Nephron progenitor cell (in vitro differentiated cells): ENCODE measurements around the gene MXI1.

Source experiments
- DNase-seq: peaks from one replicate; pipeline ENCODE4 v3.0.0; 2021
- H3K27ac Mint-ChIP-seq: 2 replicates; pipeline ENCODE4 v1.8.0; 2021; ENCODE audit warnings: mild to moderate bottlenecking, moderate library complexity, mixed read lengths
- H3K27me3 Mint-ChIP-seq: 2 replicates; pipeline ENCODE4 v1.8.0; 2021; ENCODE audit warnings: mild to moderate bottlenecking, low read depth, mixed read lengths; ENCODE audit not compliant: poor library complexity
- H3K36me3 Mint-ChIP-seq: 2 replicates; pipeline ENCODE4 v1.8.0; 2021; ENCODE audit warnings: low read depth, mixed read lengths
- H3K4me1 Mint-ChIP-seq: 2 replicates; pipeline ENCODE4 v1.8.0; 2021; ENCODE audit warnings: mixed read lengths
- H3K4me3 Mint-ChIP-seq: 2 replicates; pipeline ENCODE4 v1.8.0; 2021; ENCODE audit warnings: mild to moderate bottlenecking, moderate library complexity, mixed read lengths
- H3K9me3 Mint-ChIP-seq: 2 replicates; pipeline ENCODE4 v1.8.0; 2021; ENCODE audit warnings: mild to moderate bottlenecking, moderate library complexity, mixed read lengths
- TF ChIP-seq, protein P1 (sequence below): fragments of 200-600 bp; sonication (generic); IDR thresholded peaks from 2 replicates; pipeline ENCODE4 v1.5.0; 2021; ENCODE audit warnings: antibody characterized with exemption

MXI1 gene

DNA sequence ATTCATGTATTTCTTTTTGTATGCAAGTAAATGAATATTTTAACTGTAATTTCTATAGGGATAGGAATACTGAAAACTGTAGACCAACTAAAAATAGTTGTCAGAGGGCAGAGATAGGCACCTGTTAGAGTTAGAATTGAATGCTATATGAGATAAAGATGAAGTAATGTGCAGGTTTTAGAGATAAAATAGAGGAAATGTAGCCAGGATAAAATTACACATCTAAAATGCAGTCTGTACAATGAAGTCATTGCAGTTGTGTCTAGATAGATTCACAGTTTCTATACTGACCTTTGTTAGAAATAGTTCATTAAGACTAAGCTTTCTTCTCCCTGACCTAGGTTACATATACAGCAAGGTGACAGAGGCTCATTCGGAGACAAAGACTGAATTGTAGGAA, 51.1 kb downstream of the MXI1 start:
- no peaks in the 10 kb centered on the region for H3K27me3 Mint-ChIP-seq
- H3K4me1 Mint-ChIP-seq, result no peaks in the 10 kb centered on the region
- H3K4me3 Mint-ChIP-seq, result no peak overlapping the region
- H3K27ac Mint-ChIP-seq, result no peak overlapping the region
- TF ChIP-seq, protein P1, sequence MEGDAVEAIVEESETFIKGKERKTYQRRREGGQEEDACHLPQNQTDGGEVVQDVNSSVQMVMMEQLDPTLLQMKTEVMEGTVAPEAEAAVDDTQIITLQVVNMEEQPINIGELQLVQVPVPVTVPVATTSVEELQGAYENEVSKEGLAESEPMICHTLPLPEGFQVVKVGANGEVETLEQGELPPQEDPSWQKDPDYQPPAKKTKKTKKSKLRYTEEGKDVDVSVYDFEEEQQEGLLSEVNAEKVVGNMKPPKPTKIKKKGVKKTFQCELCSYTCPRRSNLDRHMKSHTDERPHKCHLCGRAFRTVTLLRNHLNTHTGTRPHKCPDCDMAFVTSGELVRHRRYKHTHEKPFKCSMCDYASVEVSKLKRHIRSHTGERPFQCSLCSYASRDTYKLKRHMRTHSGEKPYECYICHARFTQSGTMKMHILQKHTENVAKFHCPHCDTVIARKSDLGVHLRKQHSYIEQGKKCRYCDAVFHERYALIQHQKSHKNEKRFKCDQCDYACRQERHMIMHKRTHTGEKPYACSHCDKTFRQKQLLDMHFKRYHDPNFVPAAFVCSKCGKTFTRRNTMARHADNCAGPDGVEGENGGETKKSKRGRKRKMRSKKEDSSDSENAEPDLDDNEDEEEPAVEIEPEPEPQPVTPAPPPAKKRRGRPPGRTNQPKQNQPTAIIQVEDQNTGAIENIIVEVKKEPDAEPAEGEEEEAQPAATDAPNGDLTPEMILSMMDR, result no peak
- H3K36me3 Mint-ChIP-seq, result peaks cover 41% of the 10 kb centered on the region
- DNase-seq, result no peak
- H3K9me3 Mint-ChIP-seq, result peaks cover 16% of the 10 kb centered on the region

DNA sequence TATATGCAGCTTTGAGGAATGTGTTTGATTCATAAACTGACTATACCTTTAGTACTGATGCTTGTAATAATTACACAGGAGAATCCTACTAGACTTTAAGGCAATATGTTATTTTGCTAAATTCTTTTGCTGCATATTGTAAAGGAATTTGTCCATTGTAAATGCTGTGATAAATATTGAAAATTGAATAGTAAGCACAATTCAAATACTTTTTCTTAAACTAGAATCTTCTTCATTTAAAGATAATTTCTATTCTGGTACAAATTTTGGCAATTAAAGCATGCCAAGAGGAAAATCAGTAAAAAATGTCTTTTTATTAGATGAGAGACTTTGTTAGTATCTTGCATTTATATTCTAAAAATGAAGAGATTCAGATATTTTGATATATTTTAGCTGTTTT, 51.9 kb downstream of the MXI1 start:
- H3K36me3 Mint-ChIP-seq, result peaks cover 39% of the 10 kb centered on the region
- peaks cover 16% of the 10 kb centered on the region for H3K9me3 Mint-ChIP-seq
- no peaks in the 10 kb centered on the region for H3K27me3 Mint-ChIP-seq
- H3K4me3 Mint-ChIP-seq, result no peak overlapping the region
- DNase-seq, result no peak
- TF ChIP-seq, protein P1, result no peak
- H3K27ac Mint-ChIP-seq, result no peak overlapping the region
- no peaks in the 10 kb centered on the region for H3K4me1 Mint-ChIP-seq

DNA sequence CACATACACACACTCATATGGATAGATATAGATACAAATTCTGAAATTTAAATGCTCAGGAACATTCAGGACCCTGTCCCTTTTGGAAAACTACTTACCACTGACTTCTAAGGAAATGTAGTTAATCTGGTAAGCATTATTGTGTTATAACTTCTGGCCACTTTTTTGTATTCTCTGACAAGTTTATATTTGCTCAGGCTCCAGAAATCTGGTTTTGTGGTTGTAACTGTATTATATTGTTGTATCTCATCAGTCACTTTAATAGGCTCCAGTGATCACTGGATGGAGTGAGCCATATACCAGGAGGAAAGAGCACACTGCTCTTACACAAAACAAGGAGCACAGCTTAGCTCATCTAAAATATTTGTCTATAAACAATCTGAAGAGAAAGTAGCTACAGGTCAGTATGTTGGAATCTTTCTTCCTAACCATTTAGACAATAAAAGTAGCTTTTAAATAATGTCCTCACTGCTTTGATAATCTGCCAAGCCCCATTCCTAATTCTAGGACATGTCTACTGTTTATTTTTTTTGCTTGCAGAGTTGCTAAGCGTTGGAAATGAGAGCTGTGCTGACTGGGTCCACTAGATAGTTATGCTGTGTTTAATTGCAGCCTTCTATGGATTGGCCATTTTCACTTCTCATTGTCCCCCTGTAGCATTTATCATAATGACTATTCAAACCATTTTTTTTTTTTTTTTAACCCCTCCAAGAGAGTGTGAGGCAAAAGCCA, 53.5 kb downstream of the MXI1 start:
- TF ChIP-seq, protein P1, result no peak
- H3K27me3 Mint-ChIP-seq, result no peaks in the 10 kb centered on the region
- H3K36me3 Mint-ChIP-seq, result peaks cover 29% of the 10 kb centered on the region
- H3K9me3 Mint-ChIP-seq, result peaks cover 2% of the 10 kb centered on the region
- no peak overlapping the region for H3K27ac Mint-ChIP-seq
- H3K4me1 Mint-ChIP-seq, result no peaks in the 10 kb centered on the region
- no peak overlapping the region for H3K4me3 Mint-ChIP-seq
- no peak for DNase-seq

DNA sequence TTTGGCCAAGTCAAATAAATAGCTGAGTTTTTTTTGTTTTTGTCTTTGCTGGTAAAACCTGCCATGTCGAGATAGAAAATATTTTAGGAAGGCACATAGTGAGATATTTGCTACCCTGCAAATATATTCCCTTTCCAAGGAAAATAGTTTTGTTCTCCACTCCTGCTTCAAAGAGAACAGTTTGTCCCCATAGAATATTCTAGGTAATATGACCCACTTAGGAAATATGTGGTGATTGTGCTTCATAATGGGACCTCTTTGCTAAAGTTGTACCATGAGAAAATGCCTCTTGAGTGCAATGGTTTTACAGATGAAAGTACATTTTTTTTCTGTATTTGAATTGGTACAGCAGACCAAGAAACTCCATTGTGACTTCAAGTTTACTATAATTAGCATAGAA, 55.8 kb downstream of the MXI1 start:
- H3K27ac Mint-ChIP-seq, result no peak overlapping the region

DNA sequence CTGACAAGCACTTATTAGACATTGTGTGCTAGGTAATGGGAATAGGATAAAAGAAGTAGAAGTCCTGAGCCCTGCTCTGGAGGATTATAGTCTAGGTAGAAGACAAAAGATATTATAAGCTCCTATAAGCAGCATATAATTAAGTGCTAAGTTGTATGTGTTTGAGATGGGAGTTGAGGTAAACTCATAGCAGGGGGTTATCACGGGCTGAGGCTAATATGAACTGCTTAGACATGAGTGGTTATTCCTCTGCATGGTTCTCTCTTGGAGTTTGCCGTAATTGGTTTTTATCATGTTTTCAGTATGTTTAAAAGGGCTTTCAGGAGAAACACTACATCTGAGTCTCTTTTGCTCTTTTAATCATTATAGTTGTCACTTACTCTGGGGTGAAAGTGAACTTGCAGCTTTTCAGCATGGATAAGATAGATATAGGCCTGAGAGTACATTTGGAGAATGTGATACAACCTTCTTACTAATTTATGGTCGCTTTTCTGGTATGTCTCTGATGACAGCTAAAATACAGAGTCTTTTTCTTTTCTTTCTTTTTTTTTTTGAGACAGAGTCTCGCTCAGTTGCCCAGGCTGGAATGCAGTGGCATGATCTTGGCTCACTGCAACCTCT, 58.3 kb downstream of the MXI1 start:
- Mint-ChIP-seq H3K4me1 (peaks cover 6% of the 10 kb centered on the region), H3K27me3 (peaks cover 8% of the 10 kb centered on the region), H3K9me3 (no peaks in the 10 kb centered on the region), H3K4me3 (no peak overlapping the region), H3K36me3 (peaks cover 19% of the 10 kb centered on the region), H3K27ac (no peak overlapping the region)
- DNase-seq, result no peak
- TF ChIP-seq, protein P1, result no peak

More for the DNA sequence above, 55.8 kb downstream of the MXI1 start:
- TF ChIP-seq, protein P1, result no peak
- DNase-seq, result no peak
- no peak overlapping the region for H3K4me3 Mint-ChIP-seq
- H3K36me3 Mint-ChIP-seq, result peaks cover 19% of the 10 kb centered on the region
- H3K27me3 Mint-ChIP-seq, result no peaks in the 10 kb centered on the region
- H3K4me1 Mint-ChIP-seq, result no peaks in the 10 kb centered on the region
- H3K9me3 Mint-ChIP-seq, result no peaks in the 10 kb centered on the region

DNA sequence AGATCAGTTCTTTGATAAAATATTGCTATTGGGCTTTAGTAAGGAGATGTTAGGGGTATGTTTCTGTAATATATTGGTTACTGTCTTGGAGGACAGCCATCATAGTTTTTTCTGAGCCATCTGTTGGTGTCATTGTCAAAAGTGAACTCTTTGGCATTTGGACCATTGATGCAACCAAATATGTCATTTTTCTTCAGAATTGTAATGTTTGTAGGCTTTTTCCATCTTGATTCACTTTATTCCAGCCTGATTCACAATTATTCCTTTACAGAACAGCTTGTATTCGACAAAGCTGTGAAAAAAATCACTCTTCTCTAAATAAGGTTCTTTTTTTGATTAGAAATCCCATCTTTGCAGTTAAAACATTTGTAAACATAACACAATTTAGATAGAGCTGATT, 59.9 kb downstream of the MXI1 start:
- Mint-ChIP-seq H3K4me3 (no peak overlapping the region), H3K9me3 (no peaks in the 10 kb centered on the region), H3K36me3 (peaks cover 14% of the 10 kb centered on the region), H3K4me1 (peaks cover 6% of the 10 kb centered on the region), H3K27ac (no peak overlapping the region), H3K27me3 (peaks cover 8% of the 10 kb centered on the region)
- DNase-seq, result no peak
- TF ChIP-seq, protein P1, result no peak
